GM18520 (cell line): Measurements from ENCODE around the gene DVL1.
"Not testable (repeated sequence)": the region's sequence is repeated elsewhere in the genome, so short reads cannot be mapped to it uniquely, and the experiment has no call there.

Experiments
- ATAC-seq: cut with Tn5 transposase; IDR thresholded peaks from one replicate; pipeline ENCODE4 v1.9.1; 2021; ENCODE audit not compliant: unreplicated experiment

DVL1 gene

DNA sequence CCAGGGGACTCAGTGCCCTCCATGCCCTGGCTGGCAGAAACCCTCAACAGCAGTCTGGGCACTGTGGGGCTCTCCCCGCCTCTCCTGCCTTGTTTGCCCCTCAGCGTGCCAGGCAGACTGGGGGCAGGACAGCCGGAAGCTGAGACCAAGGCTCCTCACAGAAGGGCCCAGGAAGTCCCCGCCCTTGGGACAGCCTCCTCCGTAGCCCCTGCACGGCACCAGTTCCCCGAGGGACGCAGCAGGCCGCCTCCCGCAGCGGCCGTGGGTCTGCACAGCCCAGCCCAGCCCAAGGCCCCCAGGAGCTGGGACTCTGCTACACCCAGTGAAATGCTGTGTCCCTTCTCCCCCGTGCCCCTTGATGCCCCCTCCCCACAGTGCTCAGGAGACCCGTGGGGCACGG lies 21.0 kb downstream of the DVL1 start:
- no peak for ATAC-seq

DNA sequence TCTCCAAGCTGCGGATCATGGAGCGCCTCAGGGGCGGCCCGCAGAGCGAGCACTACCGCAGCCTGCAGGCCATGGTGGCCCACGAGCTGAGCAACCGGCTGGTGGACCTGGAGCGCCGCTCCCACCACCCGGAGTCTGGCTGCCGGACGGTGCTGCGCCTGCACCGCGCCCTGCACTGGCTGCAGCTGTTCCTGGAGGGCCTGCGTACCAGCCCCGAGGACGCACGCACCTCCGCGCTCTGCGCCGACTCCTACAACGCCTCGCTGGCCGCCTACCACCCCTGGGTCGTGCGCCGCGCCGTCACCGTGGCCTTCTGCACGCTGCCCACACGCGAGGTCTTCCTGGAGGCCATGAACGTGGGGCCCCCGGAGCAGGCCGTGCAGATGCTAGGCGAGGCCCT lies 21.9 kb downstream of the DVL1 start:
- no peak for ATAC-seq

DNA sequence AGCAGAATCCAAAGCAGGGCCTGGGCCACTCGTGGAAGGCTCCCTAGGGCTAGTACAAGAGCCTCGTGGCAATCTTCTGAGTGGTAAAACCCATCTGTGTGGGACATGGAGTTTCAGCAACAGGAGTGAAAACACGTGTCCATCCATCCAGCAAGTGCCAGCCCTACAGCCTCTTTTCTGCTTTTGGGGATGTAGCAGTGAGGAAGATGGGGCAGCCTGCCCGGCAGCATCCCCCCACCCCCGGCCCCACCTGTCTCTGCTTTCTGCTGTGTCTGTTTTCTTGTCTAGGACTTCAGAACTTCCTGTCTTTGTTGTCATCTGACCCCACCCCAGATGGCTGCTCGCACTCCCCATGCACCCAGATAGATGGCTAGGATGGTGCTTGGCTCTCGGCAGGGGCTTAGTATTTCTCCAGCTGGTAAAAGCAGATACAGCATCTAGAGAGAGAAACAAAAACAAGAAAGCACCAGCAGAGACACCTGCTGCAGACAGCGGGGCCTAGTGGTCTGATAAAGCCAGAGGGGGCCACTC lies 23.1 kb downstream of the DVL1 start:
- no peak for ATAC-seq

DNA sequence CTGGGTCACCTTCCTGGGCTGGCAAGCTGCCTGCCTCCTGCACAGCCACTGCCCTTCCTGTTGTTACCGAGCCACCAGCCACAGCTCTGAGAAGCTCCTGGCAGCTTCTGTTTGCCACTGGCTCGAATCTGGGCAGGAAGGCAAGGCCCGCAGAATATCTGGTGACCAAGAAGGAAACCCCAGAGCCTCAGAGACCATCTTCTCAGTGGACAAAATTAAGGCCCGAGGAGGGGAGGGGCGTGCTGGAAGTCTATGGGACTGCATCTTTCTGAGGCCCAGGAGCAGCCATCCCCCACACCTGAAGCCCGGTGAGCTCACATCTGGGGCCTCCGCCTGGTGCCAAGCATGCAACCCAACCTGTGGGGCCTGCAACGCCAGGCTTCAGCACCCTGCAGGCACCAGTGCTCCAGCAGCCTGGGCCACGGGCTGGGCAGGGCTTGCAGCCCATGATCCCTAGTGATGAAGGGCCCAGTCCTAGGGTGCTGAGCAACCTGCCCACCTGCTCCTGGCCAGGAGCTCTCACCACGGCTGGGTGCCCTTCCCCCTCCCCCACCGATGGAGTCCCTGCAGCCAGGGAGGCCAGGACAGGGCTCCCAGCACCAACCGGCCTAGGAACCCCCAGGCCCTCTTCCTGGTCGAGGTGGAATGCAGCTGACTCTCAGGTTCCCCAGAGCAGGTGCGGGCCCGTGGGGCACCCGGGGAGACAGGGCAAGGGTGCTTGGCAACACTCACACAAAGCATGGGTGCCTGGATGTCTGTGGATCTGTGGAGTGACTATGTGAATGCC lies 23.7 kb downstream of the DVL1 start:
- ATAC-seq: no peak

DNA sequence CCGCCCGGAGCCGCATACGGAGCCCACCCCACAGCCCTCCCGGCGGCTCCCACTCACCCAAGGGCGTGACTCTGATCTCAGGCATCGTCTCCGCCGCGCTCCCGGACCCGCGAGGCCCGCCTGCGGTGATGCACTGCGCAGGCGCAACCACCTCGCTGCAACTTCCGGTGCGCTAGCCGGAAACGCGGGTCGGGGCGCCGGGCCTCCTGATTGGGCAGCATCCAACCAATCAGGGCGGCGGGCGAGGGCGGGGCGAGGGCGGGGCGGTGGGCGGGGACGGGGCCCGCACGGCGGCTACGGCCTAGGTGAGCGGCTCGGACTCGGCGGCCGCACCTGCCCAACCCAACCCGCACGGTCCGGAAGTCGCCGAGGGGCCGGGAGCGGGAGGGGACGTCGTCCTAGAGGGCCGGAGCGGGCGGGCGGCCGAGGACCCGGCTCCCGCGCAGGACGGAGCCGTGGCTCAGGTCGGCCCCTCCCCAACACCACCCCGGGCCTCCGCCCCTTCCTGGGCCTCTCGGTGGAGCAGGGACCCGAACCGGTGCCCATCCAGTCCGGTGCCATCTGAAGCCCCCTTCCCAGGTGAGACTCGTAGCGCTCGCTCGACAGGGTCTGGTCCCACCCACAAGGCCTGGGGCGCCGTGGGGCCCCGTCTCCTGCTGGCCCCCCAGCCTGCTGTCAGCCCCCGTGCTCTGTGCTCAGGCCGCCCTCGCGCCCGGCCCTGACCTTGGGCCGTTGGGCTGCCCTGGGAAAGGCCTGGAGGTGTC lies 24.5 kb downstream of the DVL1 start, which contains the start of the genes CPTP and INTS11:
Gene CPTP (plus strand): TSS at position 279 of the 764 bp plus-strand sequence. CDS start 2,109 bp downstream, outside the sequence.
Gene INTS11 (minus strand): TSS at position 137 of the 764 bp plus-strand sequence. CDS start 52 bp downstream, at position 85.
- ATAC-seq: peak; percentile 66

DNA sequence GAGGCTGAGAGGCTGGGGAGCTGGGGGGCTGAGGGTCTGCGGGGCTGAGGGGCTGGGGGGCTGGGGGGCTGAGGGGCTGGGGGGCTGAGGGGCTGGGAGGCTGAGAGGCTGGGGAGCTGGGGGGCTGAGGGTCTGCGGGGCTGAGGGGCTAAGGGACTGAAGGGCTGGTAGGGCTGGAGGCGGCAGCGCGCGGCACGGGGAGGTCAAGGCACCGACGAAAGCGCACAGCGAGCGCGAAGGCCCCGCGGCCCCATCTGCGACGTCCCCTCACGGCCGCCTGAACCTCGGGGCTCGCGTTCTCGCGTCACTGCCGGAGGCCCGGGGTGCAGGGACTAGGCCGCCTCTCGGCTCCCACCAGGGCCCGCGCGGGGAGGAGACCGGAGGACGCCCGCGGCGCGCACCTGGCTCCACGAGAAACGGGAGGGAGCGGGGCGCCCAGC lies 25.1 kb downstream of the DVL1 start:
- ATAC-seq: no peak

DNA sequence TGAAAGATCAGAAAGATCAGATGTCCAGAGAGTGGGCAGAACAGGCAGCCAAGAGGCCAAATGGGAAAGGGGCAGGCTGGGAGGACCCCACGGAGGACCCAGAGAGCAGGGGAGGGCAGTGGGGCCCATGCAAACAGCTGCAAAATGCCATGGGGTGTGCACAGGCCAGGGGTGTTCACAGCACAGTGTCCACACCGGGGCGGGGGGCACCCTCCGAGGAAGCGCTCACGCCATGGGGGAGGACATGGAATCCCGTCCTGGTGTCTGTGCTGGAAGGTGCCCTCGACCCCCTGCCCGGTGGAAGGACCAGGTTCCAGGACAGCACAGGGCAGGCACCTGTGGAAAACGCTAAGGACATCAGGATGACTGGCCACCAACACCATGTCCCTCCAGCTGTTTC lies 26.3 kb downstream of the DVL1 start:
- no peak for ATAC-seq

DNA sequence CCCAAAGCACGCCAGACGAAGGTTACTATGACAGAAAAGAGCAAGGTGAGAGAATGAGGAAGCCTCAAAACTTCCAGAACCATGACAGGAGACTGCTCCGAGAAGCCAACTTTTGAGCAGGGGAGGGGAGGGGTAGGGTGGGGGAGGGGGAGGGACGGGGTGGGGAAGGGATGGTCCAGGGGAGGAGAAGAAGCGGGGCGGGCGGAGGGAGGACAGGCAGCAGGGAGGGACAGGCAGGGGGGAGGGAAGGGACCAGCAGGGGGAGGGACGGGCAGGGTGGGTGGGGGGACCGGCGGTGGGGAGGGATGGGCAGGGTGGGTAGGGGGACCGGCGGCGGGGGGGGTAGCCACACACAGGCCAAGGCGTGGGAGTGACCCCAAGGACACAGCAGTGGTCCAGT lies 26.8 kb downstream of the DVL1 start:
- no peak for ATAC-seq

DNA sequence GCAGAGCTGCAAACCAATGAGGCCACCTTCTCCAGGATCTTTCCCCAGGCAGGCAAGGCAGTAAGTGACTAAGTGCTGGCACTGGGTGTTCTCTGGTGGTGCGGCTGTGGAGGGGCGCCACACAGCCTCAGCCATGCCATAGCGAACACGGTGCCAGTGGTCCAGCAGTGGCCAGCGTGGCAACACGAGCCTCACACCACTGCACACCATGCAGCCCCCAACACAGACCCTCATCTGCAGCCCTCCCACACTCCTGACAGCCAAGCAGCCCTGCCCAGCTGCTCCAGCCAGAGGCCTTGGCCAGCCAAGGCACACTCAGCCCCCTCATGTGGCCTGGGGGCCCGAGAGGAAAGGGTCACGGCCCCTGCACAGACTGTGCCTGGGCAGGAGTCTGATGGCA lies 27.7 kb downstream of the DVL1 start:
- no peak for ATAC-seq

DNA sequence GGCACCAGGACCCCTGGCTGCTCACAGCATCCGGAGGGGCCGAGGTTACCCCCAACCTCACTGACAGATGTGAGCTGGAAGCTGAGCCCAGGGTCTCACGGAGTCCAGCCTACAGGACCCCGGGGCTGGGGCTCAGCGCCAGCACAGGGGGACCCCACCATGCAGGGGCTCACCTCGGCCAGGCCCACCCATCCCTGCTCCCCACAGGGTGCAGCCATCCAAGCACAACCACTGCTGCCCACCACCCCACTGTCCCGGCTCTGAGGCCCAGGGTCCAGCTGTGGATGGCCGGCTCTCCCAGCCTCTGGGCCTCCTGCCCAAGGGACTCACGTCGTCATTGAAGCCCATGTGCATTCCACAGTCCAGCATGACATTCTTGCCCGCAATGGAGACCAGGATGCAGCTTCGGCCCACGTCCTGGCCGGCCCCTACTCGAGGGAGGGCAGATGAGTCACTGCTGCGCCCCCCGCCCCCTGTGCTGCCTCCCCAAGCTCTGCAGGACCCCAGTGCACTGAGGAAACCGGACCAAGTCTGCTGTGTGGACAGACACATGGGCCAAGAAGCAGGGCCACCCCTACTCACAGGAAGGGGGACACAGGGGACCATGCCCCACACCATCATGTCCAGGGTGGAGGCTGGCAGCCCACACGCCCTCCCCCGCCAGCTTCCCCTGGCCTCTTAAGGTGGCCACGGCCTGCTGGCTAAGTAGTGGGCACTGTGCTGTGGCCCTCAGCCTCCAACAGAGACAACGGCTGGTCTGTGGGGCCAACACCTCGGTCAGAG lies 28.4 kb downstream of the DVL1 start:
- ATAC-seq: no peak

DNA sequence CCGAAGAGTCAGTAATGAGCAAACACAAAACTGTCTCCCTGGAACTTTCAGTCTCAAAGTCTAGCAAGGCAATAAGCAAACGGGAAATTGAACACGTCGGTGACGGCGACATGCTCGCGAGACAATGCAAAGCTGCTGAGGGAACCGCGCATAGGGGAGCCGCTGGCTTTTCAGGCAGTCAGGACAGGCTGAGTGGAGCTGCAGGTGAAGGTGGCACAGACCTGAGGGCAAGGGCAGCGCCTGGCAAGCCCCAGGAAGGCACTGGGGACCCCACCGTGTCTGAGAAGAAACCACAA lies 29.6 kb downstream of the DVL1 start:
- ATAC-seq: no peak

DNA sequence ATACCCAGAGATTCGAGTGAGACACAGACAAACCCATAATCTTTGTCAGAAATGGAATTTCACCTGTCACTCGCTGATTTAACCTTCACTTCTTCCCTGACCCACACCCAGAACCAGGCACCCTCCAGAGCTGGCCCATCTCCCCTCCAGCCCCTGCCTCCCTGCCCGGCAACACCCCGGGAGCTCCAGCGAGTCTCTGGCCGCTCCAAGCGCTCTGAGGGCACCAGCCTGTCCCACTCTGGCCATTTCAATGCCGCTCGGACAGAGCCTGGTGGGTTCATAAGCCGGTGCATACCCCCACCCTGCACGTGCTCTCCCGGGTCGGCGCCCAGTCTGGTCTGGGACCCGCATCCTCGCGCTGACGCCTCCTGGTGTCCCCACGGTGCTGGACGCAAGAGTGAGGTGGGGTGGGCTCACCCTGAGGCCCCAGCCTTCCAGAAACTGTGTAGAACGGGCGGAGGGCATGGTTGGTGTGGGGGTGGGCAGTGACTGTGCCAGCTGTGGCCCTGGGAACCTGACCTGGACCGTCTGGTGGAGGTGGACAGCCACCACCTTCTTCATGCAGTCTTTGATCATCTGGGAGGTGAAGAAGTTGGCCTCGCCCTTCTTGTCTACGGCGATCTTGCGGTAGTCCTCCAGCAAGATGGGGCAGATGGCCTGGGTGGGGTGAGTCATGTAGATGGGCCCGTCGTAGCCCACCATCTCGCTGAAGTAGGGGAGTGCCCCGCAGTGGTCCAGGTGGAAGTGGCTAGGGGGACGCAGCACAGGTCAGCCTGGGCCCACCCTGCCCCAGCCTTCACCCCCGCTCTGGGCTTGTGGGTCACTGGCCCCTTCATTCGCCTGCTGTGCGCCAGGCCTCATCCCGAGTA lies 30.2 kb downstream of the DVL1 start:
- ATAC-seq: no peak

DNA sequence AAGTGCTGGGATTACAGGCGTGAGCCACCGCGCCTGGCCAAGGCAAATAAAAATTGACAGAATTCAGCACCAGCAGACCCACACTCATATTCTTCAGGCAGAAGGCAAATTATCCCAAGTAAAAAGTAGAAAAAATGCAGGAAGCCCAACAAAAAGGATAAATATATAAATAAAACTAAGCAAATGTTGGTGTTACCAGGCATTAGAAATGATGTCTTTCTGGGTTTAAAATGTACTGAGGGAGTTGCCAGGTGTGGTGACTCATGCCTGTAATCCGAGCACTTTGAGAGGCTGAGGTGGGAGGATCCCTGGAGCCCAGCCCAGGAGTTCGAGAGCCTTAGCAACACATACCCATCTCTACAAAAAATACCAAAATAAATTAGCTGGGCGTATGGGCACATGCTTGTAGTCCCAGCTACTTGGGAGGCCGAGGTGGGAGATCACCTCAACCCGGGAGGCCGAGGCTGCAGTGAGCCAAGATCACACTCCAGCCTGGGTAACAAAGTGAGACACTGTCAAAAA lies 31.0 kb downstream of the DVL1 start:
- no peak for ATAC-seq

DNA sequence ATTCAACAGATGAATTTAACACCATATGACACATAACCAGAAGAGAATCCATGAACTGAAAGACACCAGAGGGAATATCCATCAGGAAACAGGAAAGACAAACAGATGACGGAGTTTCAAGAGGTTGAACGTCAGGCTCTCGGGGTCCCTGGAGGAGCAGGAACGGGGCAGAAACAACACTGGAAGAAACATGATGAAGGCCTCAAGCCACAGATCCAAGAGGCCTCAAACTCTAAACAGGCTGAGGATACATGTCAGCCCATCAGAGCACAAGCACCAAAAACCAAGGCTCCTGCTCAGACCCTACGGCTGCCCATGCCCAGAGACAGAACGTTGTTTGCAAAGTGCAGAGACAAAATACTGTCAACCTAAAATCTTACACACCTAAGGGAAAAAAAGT lies 31.8 kb downstream of the DVL1 start:
- ATAC-seq: no peak

DNA sequence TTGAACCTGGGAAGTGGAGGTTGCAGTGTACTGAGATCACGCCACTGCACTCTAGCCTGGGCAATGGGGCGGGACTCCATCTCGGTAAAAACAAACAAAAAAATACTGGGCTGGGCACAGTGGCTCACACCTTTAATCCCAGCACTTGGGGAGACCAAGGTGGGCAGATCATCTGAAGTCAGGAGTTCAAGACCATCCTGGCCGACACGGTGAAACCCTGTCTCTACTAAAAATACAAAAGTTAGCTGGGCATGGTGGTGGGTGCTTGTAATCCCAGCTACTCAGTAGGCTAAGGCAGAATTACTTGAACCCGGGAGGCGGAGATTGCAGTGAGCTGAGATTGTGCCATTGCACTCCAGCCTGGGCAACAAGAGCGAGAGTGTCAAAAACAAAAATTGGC lies 33.0 kb downstream of the DVL1 start:
- not testable (repeated sequence) for ATAC-seq

DNA sequence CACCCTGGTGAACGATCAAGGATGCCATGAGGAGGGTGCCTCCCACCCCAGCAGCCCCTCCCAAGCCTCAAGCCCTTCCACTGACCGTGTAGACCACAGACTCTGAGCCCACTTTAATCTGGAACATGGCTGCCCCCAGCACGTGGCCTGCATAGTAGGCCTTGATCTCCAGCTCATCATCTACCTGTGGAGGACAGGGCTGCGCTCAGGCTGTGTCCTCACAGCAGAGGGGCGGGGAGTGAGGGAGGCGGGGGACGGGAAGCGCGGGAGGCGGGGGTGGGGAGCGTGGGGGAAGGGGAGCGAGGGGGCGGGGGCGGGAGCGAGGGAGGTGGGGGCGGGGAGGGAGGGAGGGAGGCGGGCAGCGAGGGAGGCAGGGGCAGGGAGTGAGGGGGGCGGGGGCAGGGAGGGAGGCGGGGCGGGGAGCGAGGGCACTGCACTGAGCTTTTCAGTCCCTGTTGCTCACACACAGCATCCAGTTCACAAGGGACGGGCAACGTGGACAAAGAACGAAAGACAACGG lies 33.7 kb downstream of the DVL1 start:
- ATAC-seq: no peak

DNA sequence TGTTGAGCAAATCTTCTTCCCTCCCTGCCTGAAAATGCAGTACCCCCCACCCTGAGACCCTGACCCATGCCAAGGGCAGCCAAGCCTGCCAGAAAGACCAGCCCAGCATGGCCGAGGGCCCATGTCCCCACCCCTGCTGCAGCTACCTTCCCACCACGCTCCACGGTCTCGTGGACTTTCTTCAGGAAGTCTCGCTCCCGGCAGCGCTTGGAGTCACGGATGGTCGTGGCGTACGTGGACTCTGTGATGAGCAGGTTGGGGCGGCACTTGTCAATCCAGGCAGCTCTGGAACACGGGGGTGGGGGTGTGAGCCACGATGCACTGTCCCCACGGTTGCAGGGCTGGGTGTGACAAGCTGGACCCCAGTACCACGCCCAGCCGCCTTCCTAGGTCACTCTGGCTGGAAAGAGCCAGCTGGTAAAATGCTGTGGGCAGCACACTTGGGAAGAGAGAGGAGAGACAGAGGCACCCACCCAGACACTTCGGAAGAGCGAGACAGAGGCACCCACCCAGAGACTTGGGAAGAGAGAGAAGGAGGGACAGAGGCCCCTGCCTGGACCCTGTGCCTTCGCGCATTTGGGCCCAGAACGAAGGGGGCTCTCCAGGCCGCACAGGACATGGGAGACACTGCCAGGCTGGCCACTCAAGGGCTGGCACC lies 34.4 kb downstream of the DVL1 start:
- ATAC-seq: no peak

DNA sequence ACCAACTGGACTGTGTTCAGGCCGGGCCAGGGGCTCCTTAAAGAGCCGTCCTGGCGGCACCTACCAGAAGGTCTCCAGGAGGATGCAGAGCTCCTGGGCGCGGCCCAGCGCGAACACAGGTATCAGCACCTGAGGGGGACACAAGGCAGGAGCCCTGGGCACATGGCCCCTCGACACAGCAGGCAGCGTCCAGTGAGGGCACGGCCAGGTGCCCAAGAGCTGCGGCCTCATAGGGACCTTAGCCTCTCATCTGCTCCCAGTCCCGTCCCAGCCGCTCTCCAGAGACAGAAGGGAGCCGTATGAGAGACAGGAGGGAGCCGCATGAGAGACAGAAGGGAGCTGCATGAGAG lies 35.0 kb downstream of the DVL1 start:
- ATAC-seq: no peak

DNA sequence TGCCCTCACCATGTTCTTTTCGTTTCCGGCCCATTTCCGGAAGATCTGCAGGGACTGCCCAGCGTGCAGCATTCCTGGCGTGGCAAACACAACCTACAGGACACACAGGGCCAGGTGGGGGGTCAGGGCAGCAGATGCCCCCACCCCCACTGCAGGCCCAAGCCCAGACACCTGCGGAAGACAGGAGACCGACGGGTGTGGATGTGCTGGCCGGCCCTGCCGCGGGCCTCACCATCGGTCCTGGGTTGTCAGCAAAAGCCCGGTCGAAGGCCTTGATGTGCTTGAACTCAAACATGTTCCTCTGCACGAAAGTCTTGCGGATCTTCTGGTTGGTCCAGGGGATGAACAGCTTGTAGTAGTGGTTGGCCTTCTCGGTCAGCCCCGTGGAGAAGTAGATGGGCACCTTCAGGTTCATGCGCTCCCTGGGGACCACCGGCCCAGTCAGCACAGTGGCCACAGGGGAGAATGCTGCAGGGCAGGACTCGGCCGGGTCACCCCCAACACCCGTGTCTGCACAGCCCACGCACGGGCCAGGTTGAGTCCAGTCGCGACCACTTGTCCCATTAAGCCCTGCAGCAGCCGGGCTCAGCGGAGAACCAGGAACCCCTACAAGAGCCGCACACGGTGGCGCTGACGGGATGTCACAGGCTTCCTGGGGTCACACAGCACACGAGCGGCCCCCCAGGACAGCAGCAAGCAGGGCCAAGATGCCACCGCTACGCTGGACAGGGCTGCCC lies 35.5 kb downstream of the DVL1 start:
- no peak for ATAC-seq
